ENCODE results near the gene HIF1AN.

Gene HIF1AN

DNA sequence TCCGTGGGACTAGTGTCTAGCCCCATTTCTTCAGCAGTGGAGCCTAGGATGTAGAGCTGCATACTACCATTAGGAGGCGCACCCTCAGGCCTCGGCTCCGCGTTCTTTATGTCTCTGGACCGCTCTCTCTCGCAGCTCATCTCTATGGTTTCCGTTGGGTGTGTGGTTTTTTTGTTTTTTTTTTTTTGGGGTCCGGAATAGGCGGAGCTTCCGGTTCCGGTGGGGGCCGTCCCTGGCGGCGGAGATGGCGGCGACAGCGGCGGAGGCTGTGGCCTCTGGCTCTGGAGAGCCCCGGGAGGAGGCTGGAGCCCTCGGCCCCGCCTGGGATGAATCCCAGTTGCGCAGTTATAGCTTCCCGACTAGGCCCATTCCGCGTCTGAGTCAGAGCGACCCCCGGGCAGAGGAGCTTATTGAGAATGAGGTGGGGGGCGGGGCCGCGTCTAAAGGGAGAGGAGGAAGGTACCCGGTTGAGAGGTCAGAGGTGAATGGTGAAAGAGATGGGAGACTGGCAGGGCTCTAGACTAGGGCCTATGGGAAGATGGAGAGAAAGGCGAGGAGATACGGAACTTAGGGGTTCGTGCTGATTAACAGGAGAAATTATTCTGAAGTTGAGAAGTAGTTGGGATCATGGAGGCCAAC, at the start of gene HIF1AN:
Gene HIF1AN, plus strand, starts transcription at position 229 of the 639 bp plus-strand sequence. Its CDS starts 16 bp downstream, at position 245.
- DNase-seq: peak; percentile 88

DNA sequence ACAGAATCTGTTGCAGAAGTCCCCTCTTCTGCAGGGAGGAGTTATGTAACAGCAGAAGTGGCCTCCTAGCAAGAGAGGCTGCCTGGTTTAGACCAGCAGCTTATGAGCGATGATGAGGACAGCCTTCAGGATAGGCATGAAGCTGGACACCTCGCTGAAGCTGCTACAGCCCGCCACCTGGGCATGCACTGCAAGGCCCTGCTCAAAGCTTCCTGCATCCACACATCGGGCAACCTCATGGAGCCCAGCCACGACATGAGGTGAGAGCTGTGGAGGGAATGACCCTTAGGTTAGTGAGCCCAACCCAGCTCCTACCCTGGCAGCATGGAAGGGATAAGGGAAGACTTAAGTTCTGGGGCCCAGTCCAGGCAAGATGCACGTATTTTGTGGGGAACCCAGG, 48.2 kb upstream of the HIF1AN start:
- DNase-seq: no peak

DNA sequence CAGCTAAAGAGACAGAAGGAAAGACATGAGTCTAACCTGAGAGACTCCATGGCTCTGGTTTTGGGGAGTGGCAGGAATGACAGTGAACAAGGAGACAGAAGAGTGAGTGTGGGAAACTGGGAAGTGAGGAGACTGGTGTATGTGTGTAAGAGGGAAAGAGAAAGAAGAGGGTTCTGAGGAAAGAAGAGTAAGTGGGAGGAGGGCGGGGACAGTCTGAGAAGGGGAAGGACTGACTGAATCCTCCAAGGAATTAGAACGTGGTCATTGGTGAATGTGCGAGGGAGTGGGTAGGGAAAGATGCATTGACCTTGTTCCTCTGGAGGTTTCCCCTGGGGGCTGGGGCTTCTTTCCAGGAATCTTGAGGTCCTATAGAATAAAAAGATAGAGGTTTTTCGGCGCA, 46.3 kb upstream of the HIF1AN start:
- DNase-seq: no peak

DNA sequence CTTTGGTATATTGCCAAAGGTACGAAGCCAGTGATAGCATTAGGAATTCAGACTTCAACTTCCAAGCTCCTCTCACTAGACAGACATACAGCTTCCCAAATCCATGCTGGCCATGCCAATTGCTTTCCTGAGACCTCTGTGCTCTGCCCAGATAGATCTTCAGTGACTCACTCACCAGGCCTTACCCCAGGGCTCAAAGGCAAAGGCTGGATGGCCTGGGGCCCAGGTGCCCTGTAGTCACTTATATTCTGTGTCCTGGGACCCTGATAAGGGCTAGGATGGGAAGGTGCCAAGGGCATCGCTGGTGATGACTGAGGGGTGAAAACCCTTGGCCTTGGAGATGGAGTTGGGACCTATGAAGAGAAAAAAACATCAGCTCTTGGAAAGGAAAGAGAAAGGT, 45.2 kb upstream of the HIF1AN start:
- DNase-seq: no peak

DNA sequence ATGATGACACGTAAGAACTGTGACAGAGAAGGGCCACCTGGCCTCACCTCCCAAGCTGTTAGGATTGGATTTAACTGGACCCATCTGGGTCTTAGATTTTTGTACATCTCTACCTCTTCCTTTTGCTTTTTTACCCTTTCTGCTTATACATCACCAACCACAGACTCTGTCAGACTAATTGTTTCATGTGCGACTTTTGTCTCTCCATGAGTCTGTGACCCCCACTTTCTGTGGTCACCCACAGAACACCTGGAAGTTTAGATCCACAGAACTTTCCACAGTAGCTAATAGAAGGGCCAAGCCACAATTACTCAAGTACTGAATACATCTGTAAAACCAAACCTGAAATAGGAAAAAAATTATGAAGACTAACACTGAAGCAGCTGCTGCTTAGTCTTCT, 39.2 kb upstream of the HIF1AN start:
- DNase-seq: no peak

DNA sequence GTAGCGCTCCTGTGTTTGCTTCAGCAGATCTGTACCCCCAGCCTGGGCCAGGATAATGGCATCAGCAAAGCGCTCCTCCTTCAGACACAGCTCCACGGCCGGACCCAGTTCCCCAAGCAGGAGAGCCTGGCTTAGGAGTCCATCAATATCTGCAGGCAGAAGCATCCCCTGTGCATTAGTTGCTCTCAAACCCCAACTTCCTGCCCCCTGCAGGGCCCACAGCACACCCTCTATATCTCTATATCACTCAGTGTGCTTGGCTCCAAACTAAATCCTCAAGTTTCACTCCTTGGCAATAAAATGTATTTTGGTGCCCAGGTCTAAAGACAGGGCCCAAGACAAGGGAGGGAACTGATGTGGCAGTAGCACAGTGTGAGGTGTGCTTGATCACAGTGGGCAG, 37.7 kb upstream of the HIF1AN start:
- no peak for DNase-seq

DNA sequence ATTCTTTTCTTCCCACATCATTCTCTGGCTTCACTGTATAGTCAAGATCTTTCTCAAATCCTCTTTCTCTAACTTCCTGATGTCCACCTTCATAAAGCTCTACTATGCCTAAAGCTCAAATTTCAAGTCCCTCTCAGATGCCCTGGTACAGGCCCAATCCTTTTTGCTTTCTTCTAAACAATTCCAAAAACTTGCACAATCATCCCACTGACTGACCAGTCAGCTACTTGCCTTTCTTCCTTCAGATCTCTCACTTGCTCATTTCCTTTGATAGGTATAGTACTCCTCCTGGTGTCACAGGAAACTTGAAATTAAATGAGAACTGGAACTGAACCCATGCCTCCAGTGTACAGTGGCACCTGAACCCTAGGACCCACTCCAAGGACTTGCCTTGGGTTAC, 34.3 kb upstream of the HIF1AN start:
- no peak for DNase-seq

DNA sequence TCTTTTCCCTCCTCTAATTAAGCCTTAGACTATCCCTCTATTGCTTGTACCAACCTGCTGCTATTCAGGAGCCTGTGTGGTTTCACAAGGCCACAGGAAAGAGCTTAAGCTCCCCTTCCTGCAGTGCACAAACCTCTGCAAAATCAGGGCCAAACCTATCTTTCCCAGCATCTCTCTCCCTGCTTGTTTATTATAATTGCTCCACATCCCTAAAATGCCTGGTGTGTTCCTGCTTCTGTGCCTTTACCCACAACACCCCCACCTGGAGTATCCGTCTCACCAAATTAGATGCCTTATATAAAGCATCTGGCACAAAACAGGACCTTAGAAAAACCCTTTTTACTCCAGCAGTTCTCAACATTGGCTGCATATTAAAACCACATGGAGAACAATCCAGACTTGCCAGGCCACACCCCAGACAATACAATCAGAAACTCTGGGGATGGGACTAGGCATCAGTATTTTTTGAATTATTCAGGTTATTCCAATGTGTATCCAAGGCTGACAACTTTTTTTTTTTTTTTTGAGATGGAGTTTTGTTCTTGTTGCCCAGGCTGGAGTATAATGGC, 32.7 kb upstream of the HIF1AN start:
- DNase-seq: no peak

DNA sequence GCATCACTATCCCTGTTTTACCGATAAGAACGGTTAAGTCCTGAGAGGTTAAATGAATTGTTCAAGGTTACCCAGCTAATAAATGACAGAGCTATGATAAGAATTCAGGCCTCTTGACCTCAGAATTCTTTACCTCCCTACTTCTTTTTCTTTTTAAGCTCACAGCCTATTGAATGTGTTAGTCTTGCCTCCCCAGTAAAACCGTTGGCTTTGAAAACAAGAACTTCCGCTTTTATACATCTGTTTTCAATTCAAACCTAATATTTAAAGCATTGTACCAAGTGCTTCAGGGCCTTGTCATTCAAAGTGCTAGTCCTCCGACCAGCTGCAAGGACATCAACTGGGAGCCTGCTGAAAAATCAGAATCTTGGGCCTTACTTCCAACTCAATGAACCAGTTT, 31.6 kb upstream of the HIF1AN start:
- no peak for DNase-seq

DNA sequence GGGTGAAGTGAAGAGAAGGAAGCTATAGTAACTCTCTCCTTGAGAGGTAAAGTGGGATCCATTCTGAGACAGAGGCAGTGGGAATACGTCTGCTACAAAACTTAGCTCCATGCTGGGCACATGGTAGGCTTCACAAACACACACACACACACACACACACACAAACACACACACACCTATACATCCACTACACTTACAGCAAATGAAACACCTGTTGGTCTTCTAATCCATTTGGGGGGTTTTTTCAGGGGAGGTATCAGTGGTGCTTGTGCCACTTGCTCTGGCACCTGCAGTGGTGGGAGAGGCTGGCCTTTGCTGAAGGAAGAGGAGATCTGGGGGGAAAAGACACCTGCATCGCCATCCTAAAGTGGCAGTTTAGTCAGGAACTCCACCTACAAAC, 30.6 kb upstream of the HIF1AN start:
- DNase-seq: no peak

DNA sequence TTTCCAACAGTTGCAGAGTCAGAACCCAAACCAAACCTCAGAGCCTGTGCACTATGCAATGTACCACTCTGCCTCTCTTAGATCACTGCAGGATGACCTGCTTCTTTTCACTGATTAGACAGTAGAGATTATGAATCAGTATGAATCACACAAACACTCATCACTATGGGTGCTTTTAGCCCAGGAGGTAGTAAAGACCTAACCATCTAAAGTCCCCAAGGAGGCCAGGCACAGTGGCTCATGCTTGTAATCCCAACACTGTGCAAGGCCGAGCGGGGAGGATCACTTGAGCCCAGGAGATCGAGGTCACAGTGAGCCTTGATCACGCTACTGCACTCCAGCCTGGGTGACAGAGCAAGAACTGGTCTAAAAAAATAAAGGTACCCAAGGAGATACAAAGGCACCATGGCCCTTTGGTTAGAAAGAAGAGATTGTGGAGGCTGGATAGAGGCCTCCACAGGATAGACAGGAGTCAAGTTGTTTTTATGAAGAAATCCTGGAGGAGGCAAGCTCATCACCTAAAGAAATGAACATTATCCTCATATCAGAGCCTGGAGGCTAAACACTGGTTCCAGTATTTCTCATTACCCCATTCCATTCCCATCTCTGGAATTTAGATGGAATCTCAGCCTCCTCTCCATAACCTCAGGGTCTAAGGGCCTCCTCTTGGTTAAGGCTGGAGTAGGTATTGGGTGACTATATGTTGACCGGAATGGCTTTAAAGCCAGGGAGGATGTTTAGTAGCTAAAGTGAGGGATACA, 29.0 kb upstream of the HIF1AN start:
- DNase-seq: no peak

DNA sequence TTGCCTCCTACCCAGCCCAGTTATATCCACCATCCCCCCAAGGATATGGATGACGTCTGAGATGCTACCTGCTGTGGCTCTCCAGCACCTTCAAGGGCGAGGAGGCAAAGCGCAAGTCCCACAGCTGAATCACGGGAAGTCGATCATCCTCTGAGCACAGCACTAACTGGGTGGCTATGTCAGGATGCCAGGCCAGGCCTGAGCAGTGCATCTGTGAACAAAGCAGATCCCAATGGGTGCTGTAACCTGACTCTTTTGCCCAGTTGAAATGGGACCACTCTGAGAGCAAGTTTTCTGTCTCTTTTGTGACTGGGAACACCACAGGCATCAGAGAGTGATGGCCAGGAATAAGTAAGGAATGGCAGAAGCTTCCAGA, 28.4 kb upstream of the HIF1AN start:
- no peak for DNase-seq

DNA sequence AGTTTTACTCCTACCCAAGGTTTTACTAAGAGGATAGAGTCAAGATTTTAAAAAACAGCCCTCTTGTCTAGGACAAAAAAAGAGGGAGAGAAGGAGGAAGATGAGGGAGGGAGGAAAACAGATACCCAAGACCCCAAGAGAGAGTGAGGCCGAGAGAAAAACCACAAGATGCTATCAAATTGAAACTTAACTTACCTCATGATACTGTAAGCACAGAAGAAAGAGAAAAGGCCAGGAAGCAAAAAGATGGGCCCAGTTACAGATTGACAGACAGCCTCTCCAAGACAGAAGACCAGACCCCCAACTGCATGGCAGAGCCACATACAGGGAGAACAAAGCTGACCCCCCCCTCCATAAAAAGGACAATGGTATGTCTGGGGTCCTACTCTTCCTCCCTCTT, 27.5 kb upstream of the HIF1AN start:
- DNase-seq: no peak

DNA sequence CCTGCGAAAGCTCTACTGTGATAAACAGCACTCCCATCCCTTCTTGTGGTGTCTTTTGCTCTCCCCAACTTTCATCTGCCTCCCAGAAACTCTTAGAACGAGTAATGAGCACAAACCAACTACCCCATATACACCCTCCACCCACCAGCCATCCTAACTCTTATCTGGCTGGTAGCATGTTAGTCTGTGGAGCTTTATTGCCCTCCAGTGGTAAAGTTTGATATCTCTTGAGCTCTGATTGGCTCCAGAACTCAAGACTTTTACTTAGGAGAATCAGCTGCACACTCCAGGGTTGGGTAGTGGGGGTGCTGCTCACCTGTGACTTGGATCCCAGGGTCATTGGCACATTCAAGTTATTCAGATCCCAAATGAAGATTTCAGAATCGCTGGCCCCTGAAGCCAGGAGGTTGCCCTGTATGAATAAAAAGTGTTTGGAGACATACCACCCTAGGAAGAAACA, 27.0 kb upstream of the HIF1AN start:
- DNase-seq: peak; percentile 22

DNA sequence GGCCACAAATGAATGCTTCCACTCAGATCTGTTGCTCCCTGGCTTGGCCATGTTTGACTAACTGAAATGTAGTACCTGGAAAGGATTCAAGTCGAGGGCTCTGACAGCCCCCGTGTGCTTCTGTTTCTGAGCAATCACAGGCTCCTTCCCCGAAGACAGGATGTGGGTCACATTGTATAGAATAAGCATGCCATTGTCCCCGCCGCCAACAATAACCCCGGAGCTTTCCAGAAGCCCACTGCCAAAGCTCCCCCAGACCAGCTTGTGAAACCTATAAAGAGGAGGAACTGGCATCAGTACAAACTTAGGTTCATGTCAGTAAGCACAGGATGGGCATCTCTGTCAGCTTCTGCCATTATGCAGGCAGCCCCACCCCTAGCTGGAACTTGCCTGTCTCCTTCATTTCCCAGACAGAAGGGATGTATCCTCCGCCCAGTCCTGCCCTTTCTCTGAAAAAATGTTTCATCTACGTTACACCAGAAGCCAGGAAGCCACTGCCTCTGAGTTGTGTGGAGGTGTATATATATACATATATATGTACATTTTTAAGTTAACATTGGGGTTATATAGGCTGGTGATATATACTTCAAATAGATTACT, 26.4 kb upstream of the HIF1AN start:
- peak; percentile 46 for DNase-seq

DNA sequence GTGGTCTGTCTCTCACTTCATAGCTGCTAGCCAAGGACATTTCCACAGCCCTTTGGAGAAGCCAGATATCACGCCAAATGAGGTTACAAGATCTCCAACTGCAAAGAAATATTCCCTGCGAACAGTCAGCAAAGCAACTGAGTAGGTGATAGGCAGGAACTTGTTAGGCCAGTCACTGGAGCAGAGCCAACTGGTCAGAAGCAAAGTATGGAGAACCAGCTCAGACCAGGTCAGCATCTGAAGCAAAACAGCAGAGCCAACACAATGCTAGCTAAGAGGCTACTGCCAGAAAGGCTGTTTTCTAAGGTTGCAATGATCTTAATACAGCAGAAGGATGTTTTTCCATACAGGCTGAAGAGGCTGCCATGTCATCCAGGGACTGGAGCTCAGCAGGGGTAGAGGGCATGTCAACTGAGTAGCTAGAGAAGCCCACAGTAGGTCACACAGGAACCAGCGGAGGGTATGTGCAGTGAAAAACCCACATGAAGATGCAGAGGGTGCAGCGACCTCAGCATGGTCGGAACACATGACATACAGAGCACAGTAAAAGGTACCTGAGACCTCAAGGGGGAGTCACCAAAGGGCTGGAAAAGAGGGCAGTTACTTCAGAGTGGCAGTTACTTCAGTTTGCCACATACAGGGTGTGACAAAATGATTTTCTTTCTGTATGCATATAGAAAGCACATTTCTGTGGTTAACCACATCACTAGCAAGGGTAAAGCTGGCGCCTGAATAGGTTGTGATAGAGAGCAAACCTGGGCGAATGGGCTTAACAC, 25.0 kb upstream of the HIF1AN start:
- peak; percentile 58 for DNase-seq

DNA sequence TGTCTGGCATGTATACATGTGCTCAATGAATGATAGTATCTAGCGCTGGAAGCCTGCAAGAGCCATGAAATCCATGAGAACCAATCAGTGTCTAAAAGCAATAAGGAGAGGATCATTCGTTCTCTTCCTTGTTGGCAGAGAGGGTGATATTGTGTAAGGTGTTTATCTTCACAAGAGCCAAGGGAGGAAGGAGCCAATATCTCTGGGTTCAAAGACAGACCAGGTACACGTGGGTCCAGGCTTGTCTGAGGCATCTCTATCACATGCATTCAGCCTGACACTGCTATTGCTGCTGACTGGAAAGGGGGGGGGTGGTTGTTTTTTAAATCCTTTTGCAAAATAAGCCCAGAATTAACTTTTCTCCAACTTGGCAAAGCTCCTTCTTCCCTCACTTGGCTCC, 20.1 kb upstream of the HIF1AN start:
- DNase-seq: no peak

DNA sequence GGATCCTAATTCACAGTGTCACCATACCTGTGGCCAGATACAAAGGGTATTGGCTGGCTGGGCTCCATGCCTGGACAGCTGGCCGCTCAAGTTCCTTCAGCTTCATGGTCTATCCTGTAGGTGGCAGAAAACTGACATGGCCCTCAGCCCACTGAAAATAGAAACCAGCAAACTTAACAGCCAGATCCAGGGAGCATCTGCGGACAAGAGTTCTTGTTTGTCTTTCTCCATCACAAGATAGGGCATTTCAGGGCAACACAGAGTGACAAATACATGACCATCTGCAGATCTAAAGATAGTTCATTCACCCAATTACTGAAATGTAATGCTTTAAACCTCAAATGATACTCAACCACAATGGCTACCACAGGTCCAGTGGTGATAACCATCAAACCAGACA, 18.9 kb upstream of the HIF1AN start:
- DNase-seq: no peak

DNA sequence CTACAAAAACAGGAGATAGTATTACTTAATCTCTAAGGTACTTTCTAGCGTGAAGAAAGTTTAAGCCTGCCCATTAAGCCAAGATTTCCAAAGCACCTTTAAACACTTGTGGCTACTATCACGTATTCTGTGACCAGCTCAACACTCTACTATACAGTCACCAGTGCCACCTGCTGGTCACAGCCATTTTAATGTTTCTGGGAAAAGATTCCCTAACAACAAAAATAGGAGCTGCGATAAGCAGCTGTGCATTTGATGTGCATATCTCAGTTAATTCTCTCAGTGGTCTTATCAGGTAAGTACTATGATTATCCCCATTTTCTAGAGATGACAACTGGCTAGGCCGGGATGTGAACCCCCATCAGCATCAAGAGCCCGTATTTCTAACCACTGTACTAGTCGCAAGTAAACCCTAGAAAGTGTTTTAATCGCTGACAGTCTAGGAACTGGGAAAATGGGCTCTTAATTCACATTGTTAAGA, 16.9 kb upstream of the HIF1AN start:
- DNase-seq: peak; percentile 60

DNA sequence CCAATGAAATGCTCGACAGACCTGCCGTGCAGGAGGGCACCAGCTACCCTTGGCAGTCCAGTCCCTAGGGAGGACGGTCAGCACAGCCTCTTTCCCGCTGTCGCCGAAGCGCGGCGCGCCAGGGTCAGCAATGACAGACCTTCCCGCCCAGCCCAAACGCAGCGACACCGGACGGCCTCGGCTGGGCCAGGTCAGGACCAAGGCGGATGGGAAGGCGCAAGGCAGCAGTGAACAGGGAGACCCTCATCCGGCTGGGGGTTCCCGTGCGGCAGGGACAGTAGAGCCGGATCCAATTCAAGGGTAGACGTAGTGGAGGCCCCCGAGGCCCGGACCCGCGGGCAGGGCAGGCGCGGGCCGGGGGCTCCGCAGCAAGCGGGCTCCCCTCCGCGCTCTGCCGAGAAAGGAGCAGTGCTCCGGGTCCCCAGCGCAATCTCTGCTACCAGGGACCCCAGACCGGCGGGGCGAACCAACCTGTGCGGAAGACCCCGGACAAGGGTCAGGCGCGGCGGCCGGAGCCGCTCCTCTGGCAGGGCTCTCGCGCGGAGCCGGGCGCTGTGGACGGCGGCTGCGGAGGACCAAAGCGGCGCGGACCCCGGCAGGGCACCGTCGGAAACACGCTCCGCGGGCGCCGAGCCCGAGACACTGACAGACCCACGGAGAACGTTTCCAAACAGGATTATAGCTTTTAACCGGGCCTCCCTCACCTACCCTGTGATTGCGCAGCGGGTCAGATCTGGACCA, 16.3 kb upstream of the HIF1AN start, which contains the start of gene SEC31B:
Gene SEC31B, minus strand, starts transcription at position 551 of the 741 bp plus-strand sequence. CDS start 2,909 bp downstream, outside the sequence.
- DNase-seq: no peak

DNA sequence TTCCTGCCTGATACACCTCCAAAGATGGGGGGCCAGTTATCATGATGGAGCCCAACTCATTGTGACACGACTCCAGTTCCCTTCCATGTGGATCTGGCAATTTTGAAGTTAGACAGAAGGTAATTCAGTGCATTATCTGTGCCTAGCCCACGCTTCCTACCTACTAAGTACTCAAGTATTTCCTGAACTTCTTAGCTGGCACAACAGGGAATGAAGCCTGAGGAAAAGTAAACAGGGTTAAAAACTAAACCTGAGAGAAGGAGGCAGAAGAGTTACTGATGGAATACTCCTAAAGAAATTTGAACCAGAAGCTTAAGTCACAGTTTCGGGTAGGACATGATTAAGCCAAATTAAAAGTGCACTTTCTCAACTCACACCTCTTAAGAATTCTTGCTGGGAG, 14.9 kb upstream of the HIF1AN start:
- DNase-seq: no peak
